ENCODE measurements around the gene TRIM3.

The TRIM3 gene

GRCh38 chr11:6401464-6401863 lies 72.3 kb downstream of the TRIM3 start:
- DNase-seq (ENCODE audit: low spot score): no peak

GRCh38 chr11:6400431-6401345 lies 73.1 kb downstream of the TRIM3 start:
- DNase-seq (ENCODE audit: low spot score): no peak

Measured in NAMALWA (cell line).